Measurements from ENCODE around the gene PMS2. TPM values are rescaled to one million over a fixed set of nuclear protein-coding genes. Genes with fewer than 3 reads are reported as not detected.
"Not testable (repeated sequence)": the region's sequence is repeated elsewhere in the genome, so short reads cannot be mapped to it uniquely, and the experiment has no call there.

PMS2 gene
- total RNA-seq, 3 donors from 2014 or later: 13.0 to 16.5 (median 14.4) TPM

GRCh38 chr7:5926263-5926870 lies 82.5 kb downstream of the PMS2 start:
- DNase-seq (ENCODE audit: low spot score in 2 of 2); H3K9me3 ChIP-seq; H3K27ac ChIP-seq; H3K36me3 ChIP-seq; H3K4me1 ChIP-seq; H3K4me3 ChIP-seq; H3K27me3 ChIP-seq; intact Hi-C loops (cut with DNase I; ENCODE audit: low total_unique reads): not testable (repeated sequence)

DNA sequence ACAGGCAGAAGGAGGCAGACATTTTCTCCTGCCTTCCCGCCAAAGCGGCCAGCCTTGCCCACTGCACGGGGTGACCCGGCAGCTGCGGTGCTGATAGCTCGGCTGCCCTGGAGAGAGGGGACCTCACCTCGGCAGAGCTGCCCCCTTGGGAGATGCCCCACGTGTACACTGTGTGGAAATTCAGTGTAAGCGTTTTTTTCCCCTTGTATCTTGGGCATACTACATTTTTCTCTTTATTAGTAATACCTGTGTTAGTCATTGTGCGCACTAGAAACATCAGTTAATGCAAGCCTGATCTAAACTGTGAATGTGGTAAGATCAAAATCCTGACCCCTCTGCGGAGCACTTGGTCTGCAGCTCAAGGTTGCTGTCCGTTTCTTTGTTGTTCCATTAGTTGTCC lies 84.2 kb downstream of the PMS2 start:
- DNase-seq (ENCODE audit: low spot score in 2 of 2); H3K36me3 ChIP-seq; H3K4me1 ChIP-seq; H3K27me3 ChIP-seq; H3K9me3 ChIP-seq; intact Hi-C loops (cut with DNase I; ENCODE audit: low total_unique reads); H3K4me3 ChIP-seq; H3K27ac ChIP-seq: not testable (repeated sequence)

- H3K27me3 ChIP-seq; H3K9me3 ChIP-seq; H3K36me3 ChIP-seq; H3K4me1 ChIP-seq; intact Hi-C loops (cut with DNase I; ENCODE audit: low total_unique reads); H3K27ac ChIP-seq; DNase-seq (ENCODE audit: low spot score in 2 of 2); H3K4me3 ChIP-seq: not testable (repeated sequence)
Measured at GRCh38 chr7:5924180-5924579, 84.7 kb downstream of the PMS2 start.

Other genes starting within 250 kb of the PMS2 start
- gene RNF216, start 227.4 kb downstream of the PMS2 start, total RNA-seq: 10 to 100 TPM; 32.8 to 41.6 (median 38.2) TPM
- 1 to 10 TPM in 1 of 3 donors, not detected in 2; 1.2 TPM for gene OCM, start 128.3 kb downstream of the PMS2 start, total RNA-seq
- 10 to 100 TPM; 50.7 to 60.3 (median 54.2) TPM for gene CCZ1, start 110.3 kb downstream of the PMS2 start, total RNA-seq
- under 1 TPM; 0.15 to 0.33 (median 0.16) TPM for gene RSPH10B, start 38.4 kb downstream of the PMS2 start, total RNA-seq
- 10 to 100 TPM; 28.2 to 29.8 (median 28.4) TPM for gene AIMP2, start 223 bp upstream of the PMS2 start, total RNA-seq
- gene ANKRD61, start 22.3 kb upstream of the PMS2 start, total RNA-seq: under 1 TPM in 1 of 3 donors, not detected in 2; 0.33 TPM
- gene EIF2AK1, start 50.1 kb upstream of the PMS2 start, total RNA-seq: 100 to 1,000 TPM; 159 to 201 (median 167) TPM
- gene USP42, start 95.9 kb upstream of the PMS2 start, total RNA-seq: 1 to 10 TPM; 5.6 to 8.8 (median 7.8) TPM

Measured in breast epithelium (tissue), 4 donors.